ENCODE measurements around the gene ZFPM1.

The ZFPM1 gene

GRCh38 chr16:88580371-88580770 is 127.3 kb downstream of the ZFPM1 start:
- H3K27ac ChIP-seq = no peak overlapping the region
- no peak for TF ChIP-seq CTCF (conservative IDR thresholded peaks at IDR 0.05)
- no peak for TF ChIP-seq ZFX (IDR thresholded peaks at IDR 0.05)

GRCh38 chr16:88581033-88581432 is 128.0 kb downstream of the ZFPM1 start:
- TF ChIP-seq ZFX (IDR thresholded peaks at IDR 0.05) (no peak), CTCF (conservative IDR thresholded peaks at IDR 0.05) (no peak)
- no peak overlapping the region for H3K27ac ChIP-seq

- H3K27ac ChIP-seq = no peak overlapping the region
- TF ChIP-seq CTCF (conservative IDR thresholded peaks at IDR 0.05) (no peak), ZFX (IDR thresholded peaks at IDR 0.05) (no peak)
Measured at GRCh38 chr16:88582912-88583575, 130.0 kb downstream of the ZFPM1 start.

- H3K27ac ChIP-seq = no peak overlapping the region
- TF ChIP-seq CTCF (conservative IDR thresholded peaks at IDR 0.05) (no peak), ZFX (IDR thresholded peaks at IDR 0.05) (no peak)
Measured at GRCh38 chr16:88584676-88585075, 131.6 kb downstream of the ZFPM1 start.

DNA sequence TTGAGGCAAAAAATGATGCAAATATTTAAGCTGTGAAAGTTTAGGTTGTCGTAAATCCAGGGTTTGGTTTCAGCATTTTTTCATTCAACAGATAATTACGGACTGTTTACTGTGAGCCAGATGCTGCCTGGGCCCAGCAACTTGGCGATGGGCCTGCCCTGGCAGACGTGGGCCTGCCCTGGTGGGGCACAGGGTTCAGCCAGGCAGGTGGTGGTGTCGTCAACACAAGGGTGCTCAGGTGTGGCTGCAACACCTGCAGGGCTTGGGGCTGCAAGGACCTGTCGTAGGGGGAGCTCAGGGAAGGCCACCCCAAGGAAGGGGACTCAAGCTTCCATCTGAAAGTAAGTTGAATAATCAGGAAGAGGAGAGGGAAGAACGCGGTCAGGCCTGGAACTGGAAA is 132.2 kb downstream of the ZFPM1 start:
- TF ChIP-seq ZFX (IDR thresholded peaks at IDR 0.05) (no peak), CTCF (conservative IDR thresholded peaks at IDR 0.05) (no peak)
- H3K27ac ChIP-seq = no peak overlapping the region

DNA sequence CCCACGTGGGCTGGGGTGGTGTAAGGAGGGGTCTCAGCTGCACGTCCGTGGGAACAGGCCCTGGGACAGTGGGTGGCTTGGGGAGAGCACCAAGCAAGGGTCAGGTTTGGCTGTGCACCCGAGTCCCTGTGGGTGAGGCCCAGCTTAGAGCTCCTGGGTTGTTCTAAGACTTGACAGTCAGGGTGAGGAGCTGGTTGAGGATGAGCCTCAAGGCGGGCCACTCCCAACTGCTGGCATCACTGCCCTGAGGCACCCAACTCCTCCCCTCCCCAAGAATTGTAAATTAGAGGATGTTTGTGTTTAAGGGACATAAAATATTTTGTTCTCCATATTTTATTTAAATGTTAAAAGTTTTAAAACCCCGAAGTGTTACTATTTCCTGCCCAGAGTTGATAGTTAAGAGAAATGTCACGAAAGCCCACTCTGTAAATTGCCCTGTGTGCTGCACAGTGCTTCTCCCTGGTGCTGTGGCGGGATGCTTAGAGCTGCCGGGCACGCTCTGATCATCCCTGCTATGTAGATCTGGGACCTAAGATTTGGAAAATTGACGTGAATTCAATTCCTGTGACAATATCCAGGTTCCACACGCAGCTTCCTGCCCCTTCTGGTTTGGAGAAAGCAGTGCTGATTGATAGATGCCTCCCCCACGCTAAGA is 133.0 kb downstream of the ZFPM1 start:
- TF ChIP-seq CTCF (conservative IDR thresholded peaks at IDR 0.05) (no peak), ZFX (IDR thresholded peaks at IDR 0.05) (no peak)
- no peak overlapping the region for H3K27ac ChIP-seq
